ENCODE data around the gene P4HTM.

P4HTM gene

GRCh38 chr3:49016414-49017228 is 26.6 kb downstream of the P4HTM start:
- Histone ChIP-seq H3K79me2 (ENCODE audit: insufficient read depth, low read length) (peaks cover 63% of the 10 kb centered on the region), H3K4me1 (ENCODE audit: insufficient read depth, low read length, poor library complexity, severe bottlenecking) (peaks cover 15% of the 10 kb centered on the region), H3F3A (ENCODE audit: low read depth) (no peaks in the 10 kb centered on the region), H3K4me3 (ENCODE audit: low read length, poor library complexity, severe bottlenecking) (no peak overlapping the region), H3K27me3 (ENCODE audit: insufficient read depth, low read length, poor library complexity, severe bottlenecking) (no peaks in the 10 kb centered on the region), H3K4me2 (ENCODE audit: low read depth, low read length, poor library complexity, severe bottlenecking) (no peak overlapping the region), H2AFZ (ENCODE audit: low read length) (no peak overlapping the region), H3K9ac (ENCODE audit: low read depth, low read length, poor library complexity, severe bottlenecking) (no peak overlapping the region), H3K36me3 (ENCODE audit: insufficient read depth, low read length) (peaks cover 53% of the 10 kb centered on the region; the same call in 1 of the 2 replicates), H3K9me3 (ENCODE audit: insufficient read depth, low read depth, low read length) (no peaks in the 10 kb centered on the region), H4K20me1 (ENCODE audit: insufficient read depth, low read length, poor library complexity, severe bottlenecking) (peaks cover 65% of the 10 kb centered on the region), H3K9me2 (replicated peaks; ENCODE audit: low read depth, low read length) (no peaks in the 10 kb centered on the region)
- TF ChIP-seq EZH2phosphoT487 (IDR thresholded peaks at IDR 0.05; ENCODE audit: borderline replicate concordance): no peak

- Histone ChIP-seq H3K4me3 (ENCODE audit: low read length, poor library complexity, severe bottlenecking) (peak overlapping the region; percentile 91), H3K9ac (ENCODE audit: low read depth, low read length, poor library complexity, severe bottlenecking) (no peak overlapping the region), H3K79me2 (ENCODE audit: insufficient read depth, low read length) (peaks cover 59% of the 10 kb centered on the region), H3K4me1 (ENCODE audit: insufficient read depth, low read length, poor library complexity, severe bottlenecking) (peaks cover 15% of the 10 kb centered on the region), H3K36me3 (ENCODE audit: insufficient read depth, low read length) (peaks cover 45% of the 10 kb centered on the region; the same call in 1 of the 2 replicates), H3K9me3 (ENCODE audit: insufficient read depth, low read depth, low read length) (no peaks in the 10 kb centered on the region), H3K4me2 (ENCODE audit: low read depth, low read length, poor library complexity, severe bottlenecking) (peak overlapping the region; percentile 92), H4K20me1 (ENCODE audit: insufficient read depth, low read length, poor library complexity, severe bottlenecking) (peaks cover 62% of the 10 kb centered on the region), H3K27me3 (ENCODE audit: insufficient read depth, low read length, poor library complexity, severe bottlenecking) (no peaks in the 10 kb centered on the region), H3F3A (ENCODE audit: low read depth) (no peaks in the 10 kb centered on the region), H3K9me2 (replicated peaks; ENCODE audit: low read depth, low read length) (no peaks in the 10 kb centered on the region), H2AFZ (ENCODE audit: low read length) (no peak overlapping the region)
- TF ChIP-seq EZH2phosphoT487 (IDR thresholded peaks at IDR 0.05; ENCODE audit: borderline replicate concordance) (no peak), CTCF (conservative IDR thresholded peaks at IDR 0.05; ENCODE audit: low read length) (no peak)
Measured at GRCh38 chr3:49017229-49017970, 27.4 kb downstream of the P4HTM start.

- Histone ChIP-seq H2AFZ (ENCODE audit: low read length) (peak within 1 kb of the TSS; percentile 55; the same call in 1 of the 2 replicates), H3K36me3 (ENCODE audit: insufficient read depth, low read length) (peaks cover 37% of the 10 kb centered on the region; the same call in 1 of the 2 replicates), H3F3A (ENCODE audit: low read depth) (peaks cover 1% of the 10 kb centered on the region; the same call in 1 of the 2 replicates), H3K79me2 (ENCODE audit: insufficient read depth, low read length) (peaks cover 60% of the 10 kb centered on the region), H3K4me1 (ENCODE audit: insufficient read depth, low read length, poor library complexity, severe bottlenecking) (peaks cover 18% of the 10 kb centered on the region), H3K27me3 (ENCODE audit: insufficient read depth, low read length, poor library complexity, severe bottlenecking) (no peaks in the 10 kb centered on the region), H3K9me3 (ENCODE audit: insufficient read depth, low read depth, low read length) (no peaks in the 10 kb centered on the region), H4K20me1 (ENCODE audit: insufficient read depth, low read length, poor library complexity, severe bottlenecking) (peaks cover 62% of the 10 kb centered on the region), H3K4me2 (ENCODE audit: low read depth, low read length, poor library complexity, severe bottlenecking) (peak within 1 kb of the TSS; percentile 92), H3K9ac (ENCODE audit: low read depth, low read length, poor library complexity, severe bottlenecking) (peak within 1 kb of the TSS; percentile 98), H3K4me3 (ENCODE audit: low read length, poor library complexity, severe bottlenecking) (peak within 1 kb of the TSS; percentile 91), H3K9me2 (replicated peaks; ENCODE audit: low read depth, low read length) (no peaks in the 10 kb centered on the region)
- TF ChIP-seq CTCF (conservative IDR thresholded peaks at IDR 0.05; ENCODE audit: low read length): no peak
Measured at GRCh38 chr3:49017971-49018706, 28.1 kb downstream of the P4HTM start, which contains the start of gene DALRD3. DALRD3 (minus strand) TSS chr3:49018580; CDS start chr3:49018564, 16 bp downstream.
